HK-2 (cell line): Measurements from ENCODE around the gene JAM3.

Experiments
- DNase-seq: peaks from one replicate; pipeline ENCODE4 v3.0.0-alpha.2; 2018; ENCODE audit not compliant: unreplicated experiment

Gene JAM3

DNA sequence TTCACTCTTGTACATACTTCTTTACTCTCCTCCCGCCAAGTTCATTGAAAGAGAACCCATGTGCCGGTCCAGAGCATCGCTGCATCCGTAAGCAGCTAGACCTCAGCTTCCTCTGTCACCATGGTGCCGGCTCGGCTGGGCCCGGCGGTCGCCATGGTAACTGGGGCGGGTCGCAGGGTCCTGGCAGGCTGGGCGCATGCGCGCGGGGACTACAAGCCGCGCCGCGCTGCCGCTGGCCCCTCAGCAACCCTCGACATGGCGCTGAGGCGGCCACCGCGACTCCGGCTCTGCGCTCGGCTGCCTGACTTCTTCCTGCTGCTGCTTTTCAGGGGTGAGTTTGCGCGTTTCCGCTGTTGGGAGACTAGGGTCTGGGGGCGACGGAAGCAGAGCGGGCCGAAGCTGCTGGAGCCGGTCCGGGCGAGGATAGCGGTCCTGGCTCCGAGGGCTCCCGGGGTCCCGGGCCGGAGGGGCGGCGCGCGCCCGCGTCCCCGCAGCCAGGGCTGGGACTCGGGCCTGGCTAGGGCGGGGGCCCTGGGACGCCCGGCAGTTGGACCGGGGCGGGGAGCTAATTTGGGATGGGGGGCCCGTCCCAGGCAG lies at the start of gene JAM3:
Gene JAM3, plus strand, starts transcription at position 244 of the 597 bp plus-strand sequence. Its CDS starts 12 bp downstream, at position 256.
- DNase-seq: peak; percentile 89

DNA sequence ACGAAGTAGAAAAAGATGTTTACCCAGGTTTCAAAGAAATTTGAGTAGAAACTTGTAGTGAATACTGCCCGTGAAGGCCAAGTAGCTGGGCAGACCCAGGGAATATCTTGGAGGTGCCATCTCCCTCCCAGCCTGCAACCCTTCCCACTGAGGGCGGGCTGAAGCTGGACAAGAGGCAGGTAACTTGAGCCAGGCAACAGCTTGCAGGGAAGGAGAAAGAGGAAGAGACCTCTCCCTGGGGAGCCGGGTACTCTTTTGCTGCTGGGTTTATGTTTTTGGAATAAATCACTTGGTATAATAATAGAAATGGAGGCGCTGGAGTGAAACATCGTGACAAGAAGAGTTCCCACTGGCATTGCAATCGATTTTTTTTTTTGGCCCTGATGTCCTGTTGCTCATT lies 49.4 kb upstream of the JAM3 start:
- DNase-seq: no peak

DNA sequence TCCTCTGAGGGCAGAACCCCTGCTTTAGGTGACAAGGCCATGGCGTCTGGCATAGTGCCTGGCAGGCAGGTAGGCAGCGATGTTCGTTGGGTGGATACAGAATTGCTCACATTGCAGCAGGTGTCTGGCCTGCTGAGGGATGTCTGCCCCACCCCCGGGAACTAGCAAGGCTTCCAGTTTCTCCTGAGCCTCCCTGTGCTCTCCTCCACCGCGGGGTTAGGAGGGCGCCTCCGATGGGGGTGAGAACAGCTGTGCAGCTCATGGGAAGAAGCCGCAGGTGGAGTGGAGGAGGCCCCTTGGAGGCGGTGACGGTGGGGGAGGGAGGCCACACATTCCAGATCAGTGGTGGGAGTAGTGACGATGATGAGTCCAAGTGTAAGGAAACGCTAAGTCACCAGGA lies 48.3 kb upstream of the JAM3 start:
- DNase-seq: no peak

DNA sequence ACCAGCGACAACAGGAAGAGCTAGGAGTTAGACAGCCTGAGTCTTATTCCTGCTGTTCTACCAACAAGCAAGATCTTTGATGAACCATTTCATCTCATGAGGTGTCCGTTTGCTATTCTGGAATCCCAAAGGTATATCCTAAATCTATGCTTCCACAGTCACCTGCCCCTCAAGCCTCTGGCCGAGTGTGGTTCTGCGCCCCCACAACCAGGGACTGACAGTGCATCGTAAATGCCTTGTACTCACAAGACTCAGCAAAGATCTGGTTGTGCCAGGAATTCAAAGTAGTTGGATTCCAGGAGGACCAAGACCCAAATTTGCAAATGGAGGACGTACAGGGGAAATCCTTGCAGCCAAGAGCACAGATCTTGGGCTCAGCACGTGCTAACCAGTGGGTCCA lies 47.5 kb upstream of the JAM3 start:
- DNase-seq: no peak

DNA sequence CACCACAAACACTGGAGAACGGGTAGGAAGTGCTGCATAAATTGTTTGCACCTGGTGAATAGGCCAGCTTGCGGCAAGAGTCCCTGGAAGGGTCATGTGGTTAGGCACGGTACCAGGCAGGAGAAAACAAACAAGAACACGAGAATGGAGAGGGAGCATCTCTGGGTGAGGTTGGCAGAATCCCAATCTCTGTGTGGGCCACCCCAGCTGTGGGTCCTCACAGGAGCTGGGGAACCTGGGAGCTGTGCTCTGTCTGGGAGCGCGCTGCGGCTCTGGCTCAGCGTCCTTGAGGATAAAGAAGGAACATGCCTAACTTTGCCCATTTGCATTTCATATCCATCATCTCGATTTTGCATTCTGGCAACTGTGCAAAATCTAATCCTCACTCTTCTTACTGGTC lies 46.1 kb upstream of the JAM3 start:
- DNase-seq: no peak

DNA sequence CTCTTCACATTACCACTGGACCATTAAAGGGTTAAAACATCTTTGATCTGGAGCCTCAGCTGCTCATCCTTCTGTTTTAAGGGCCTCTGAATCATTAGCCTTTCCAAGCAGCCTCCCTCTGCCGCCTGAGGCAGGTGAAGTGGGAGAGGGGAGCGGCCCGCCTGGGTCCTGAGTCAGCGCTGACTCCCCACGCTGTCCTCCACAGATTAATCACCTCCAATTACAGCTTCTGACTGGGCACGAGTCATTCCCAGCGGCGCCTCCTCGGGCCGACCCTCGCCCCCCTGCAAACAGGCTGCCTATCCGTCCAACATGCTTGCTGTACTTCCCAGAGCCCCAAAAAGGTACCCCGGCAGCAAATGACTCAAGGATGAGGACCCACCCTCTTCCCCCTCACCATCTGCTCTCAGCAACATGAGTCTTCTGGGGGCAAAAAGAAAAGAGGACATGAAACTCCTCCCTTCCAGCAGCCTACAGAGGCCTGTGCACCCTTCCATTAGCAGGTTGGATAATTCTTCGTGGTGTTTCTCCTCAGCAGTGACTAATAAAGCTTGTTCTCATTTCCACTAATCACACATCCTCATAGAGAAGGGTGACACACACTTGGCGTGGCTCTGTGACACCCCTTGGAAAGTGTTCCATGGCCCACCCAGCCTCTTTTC lies 44.3 kb upstream of the JAM3 start:
- peak; percentile 55 for DNase-seq

DNA sequence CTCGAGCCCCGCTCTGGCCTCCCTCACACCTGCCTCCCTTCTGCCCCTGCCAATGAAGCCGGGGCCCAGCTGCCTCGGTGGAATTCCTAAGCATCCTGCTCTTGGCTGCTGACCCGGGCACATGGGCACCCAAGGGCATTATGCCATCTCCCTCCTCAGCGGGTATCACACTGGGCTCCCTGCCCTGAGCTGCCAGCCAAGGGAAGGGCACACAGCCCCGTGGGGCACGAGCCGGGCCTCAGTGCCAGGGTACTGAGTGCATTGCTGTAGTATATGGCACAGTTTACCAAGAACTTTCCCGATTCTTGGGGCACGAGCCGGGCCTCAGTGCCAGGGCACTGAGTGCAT lies 43.8 kb upstream of the JAM3 start:
- DNase-seq: no peak

DNA sequence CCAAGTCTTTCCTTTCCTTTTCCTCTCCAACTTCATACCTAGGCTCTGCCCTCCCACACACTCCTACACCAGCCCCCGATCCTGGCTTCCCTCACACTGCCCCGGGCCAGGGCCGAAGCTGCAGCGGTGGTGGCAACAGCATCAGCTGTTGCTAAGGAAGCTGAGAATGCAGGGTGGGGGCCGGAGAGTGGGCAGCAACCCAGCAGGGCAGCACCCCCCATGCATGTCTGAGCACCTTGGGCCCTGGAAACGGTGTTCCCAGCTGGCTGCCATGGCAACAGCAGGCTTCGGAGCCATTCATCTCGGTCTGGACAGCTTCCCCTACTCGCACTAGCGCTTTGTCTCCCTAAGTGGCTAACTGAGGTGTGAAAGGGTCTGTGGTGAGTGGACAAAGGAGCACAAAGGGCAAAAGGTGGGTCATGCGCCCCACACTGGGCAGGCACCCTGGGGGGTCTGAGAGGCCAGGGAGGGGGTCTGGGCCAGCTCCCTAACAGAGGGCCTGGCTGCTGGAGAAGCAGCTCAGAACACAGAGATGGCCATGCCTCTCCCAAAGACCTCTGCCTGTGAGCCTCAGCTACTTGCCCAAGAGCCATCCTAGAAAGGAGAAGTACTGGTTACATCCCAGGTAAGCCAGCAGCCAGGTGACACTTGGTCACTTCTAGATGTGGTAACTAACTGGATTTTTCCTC lies 42.1 kb upstream of the JAM3 start:
- no peak for DNase-seq

DNA sequence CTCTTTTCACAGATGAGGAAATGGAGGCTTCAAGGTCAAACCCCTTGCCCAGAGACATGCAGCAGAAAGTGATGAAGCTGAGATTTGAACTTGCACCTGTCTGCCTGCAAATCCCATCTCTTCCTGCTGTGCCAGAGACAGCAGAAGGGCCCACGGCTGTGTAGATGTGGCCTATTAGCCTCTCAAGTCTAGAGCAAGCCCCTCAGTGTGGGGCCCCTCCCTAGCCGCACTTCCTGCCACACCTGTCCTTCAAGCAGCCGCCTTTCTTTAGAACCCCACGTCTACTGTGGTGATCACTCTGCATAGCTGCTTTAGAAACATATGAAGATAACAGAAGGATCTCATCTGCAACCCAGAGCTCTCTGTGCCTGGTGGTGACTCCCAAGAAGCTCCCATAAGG lies 41.2 kb upstream of the JAM3 start:
- DNase-seq: no peak

DNA sequence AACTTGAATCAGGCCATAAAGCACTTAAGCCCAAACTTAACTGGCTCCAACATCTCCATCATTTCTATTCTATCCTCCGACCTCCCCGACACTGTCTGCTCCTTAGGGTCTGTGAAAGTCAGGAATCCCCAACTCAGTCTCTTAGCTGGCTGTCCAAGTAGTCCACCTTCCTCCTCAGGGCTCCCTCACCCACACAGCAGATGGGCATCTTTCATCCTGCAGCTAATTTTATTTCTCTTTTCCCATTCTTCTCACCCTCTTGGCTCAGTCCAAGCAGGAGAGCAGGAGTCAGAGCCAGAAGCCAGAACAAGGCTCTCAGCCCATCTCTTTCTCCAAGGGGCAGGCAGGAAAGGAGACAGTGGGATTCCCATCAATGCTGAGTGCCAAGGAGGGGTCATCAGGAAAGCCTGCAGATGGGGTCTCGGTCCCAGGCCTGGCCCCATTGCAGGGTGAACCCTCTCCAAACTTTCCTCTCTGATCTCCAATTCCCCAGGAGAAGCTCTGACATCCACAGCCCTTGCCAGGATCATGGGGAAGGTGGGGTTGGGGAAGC lies 40.4 kb upstream of the JAM3 start:
- DNase-seq: no peak

DNA sequence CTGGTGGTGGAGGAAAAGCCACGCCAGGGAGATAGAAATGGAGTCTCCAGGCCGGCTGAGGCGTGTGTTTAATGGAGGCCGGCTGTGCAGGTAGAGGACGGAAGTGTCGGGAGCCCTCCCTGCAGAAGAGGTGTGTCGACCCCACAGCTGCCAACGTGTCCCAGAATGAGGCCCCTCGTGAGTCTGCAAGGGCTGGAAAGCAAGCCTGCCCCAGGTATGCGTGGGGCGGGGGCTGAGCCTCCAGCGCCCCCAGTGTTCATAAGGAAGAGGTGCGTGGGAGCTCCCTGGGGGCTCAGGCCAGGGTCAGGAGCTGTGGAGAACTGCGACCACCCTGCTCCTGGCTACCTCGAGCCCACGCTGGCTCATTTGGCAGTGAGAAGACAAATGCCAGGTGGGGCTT lies 38.0 kb upstream of the JAM3 start:
- DNase-seq: no peak

DNA sequence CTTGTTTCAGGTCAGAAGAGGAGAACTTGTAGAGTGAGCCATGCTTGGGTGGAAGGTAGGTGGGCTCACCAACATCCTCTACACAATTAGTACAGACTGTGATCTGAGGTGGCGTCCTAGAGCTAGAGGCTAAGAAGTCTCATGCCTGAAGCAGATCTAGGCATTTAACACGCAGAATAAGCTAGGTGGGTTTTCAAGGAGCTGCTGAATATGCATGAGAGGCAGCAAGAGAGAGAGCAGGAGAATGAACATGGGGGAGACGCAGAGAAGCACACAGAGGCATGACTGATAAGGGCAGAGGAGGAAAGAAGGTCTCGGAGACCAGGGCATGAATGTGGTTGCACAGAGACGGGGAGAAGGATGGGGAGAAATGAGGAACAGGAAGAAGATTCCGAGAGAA lies 36.8 kb upstream of the JAM3 start:
- no peak for DNase-seq

DNA sequence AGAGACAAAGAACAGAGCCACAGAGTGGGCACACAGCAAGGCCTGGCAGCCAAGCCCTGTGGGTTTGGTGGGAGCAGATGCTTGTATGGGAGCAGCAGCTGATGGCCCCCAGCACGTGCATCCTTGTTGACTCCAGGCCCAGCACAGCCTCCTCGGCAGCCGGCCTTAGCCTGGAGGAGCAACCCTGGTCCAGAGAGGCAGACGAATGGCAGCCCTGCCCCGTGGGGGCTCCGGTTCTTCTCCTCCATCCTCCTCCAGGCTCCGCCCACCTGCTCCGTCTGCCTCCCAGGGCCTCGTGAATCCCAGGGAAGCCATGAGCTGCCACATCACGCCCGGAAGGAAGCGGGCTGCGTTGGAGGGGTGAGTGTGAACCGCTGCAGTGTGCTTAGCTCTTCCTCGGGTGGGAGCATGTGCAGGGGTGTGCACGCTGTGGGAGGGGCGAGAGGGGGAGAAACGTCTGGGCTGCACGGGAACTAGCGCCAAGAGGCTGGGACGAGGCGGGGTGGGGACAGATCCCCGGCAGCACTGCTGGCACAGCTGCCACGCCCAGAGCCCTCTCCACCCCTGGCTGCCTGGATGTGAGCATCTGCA lies 36.3 kb upstream of the JAM3 start:
- DNase-seq: no peak

DNA sequence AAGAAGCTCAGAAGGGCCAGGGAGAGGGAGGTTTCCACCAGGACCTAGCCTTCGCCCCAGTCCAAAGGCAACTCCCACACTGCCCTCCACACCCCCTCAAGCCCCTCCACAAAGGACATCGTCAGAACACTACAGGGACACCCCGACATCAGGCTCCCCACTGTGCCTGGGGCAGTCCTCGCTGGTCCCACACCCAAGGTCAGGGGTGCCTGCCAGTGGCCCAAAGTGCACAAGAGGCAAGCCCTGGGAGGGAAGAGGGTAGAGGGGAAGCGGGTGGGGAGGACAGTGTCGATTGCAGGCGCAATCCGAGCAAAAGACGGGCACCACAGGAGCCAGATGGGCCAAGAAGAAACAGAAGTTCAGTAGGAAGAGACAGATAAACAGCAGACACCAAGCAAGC lies 35.6 kb upstream of the JAM3 start:
- DNase-seq: no peak

DNA sequence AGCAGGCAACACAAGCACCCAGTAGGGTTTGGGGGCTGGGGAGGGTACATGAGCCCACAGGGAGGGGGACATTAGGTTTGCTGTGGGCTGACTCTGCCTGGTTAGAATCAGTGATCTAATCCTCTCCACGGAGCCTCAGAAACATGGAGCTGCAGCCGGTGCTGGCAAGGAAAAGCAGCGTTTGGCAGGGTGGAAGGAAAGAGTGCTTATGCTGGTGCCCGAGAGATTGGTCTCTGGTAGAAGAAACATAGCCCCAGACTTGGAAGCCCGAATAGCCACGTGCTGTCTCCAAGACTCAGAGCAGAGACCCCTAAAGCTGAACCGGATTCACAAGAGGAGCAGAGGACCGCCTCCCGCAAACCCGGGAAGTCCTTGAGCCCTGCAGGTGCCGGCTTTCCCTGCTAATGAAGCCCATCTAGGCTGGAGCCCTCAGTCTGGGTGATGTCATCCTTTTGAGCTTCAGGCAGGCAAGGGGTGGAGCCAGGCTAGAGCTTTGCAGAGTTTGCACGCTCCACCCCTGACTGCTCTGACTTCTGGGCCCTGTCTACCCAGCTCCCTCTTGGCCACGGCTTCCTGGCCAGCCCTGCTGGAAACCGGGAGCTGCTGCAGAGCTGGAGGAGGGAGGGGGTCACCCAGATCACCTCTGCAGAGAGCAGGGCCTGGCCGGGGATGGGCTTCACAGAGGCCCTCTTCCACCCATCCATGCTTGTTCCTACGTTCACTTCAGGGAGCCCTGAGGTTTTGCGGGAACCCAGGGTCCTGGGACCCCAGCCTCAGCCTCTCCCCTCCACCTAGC lies 35.0 kb upstream of the JAM3 start:
- peak; percentile 69 for DNase-seq

DNA sequence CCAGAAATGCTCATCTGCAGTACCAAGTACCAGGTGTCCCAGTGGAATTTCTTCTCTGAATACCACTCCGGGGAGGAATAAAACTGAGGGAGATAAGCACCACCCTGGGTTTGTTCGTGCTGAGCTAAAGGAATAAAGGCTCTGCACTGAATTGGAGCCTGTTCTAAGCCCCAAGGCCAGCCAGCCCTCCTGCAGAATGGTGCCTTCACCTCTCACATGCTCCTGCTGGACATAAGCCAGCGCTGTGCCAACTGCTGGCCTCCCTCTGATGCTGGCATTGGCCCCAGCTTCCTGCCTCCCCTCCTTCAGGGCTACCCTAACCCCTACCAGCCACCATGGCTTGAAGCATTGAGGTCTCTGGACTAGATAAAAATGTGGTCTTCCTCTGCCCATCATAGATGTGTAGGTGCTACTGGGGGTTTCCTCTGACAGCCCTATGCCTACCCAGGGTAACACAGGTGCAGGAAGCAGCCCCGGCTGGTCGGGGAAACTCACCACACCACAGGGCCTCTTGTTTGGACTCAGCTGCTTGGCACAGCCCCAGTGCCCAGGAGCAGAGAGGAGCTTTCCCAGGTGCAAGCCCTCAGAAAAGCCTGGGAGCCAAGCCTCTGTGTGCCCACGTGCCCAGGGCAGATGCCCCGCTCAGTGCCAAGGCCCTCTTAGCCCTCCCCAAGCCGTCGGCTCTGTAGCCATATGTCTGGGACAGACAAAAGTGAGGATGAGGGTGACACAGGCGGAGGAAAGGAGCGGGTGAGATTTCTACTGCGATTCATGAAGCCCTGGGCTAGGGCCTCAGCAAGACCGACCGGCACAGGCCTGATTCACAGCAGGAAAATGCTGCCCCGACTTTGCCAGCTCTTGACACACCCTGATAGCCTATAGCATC lies 34.1 kb upstream of the JAM3 start:
- DNase-seq: no peak

DNA sequence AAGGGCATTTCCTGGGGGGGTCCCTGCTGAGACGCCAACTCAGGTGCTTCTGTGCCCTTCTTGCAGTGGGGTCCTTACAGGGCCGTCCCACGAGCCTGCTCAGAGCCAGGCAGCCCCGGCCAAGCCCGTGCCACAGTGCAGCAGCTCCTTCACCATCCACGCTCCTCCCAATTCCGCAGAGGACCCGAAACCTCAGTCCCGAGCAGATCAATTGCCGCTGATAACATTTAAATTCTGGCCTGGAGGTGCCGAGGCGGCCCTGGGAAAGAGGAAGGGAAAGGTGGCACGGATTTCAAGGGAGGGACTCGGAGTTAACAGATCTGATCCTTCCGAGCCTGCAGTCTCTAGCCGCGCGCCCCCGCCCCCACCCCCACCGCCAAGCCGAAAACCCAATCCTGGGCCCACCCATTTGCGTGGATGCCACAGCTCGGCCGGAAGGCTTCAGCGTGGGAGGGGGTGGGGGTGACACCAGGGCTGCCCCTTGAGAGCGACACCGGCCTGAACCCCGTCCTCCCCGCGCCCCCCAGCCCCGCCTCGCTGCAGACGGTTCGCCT lies 32.3 kb upstream of the JAM3 start:
- DNase-seq: no peak

DNA sequence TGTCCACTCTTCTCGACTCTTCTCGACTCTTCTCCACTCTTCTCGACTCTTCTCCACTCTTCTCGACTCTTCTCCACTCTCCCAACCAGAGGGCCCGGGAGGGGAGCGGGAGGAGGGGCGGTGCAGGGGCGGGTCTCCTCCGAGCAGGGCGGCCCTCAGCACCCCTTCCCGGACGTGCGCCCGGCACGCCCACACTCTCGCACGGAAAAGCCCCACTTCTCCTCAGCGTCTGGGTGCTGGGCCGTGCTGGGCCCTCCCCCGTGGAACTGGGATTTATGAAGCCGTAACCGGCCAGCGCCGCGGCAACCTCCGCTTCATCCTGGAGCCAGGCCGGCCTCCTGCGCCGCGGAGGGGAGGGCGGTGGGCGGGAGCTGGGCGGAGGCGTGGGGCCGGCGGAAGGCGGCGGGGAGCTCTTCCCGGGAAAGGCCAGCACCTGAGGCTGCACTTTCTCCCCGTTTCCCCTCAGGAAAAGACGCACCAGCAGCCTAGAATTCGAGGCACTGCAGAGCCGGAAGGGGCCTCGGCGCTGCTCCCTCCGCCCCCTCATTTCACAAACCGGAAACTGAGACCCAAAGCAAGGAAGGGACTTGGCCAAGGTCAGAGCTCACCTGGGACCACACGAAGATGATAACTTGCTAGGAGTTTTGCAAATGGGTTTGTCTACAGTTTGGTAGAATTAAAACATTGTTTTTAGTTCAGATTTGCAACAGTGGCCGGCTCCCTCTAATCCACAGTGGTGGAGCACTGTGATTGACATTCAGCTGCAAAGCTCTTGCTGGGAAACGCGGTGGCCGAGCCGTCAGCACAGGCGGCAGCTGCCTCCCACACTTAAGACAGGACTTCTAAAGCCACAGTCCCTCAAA lies 31.6 kb upstream of the JAM3 start:
- peak; percentile 50 for DNase-seq

DNA sequence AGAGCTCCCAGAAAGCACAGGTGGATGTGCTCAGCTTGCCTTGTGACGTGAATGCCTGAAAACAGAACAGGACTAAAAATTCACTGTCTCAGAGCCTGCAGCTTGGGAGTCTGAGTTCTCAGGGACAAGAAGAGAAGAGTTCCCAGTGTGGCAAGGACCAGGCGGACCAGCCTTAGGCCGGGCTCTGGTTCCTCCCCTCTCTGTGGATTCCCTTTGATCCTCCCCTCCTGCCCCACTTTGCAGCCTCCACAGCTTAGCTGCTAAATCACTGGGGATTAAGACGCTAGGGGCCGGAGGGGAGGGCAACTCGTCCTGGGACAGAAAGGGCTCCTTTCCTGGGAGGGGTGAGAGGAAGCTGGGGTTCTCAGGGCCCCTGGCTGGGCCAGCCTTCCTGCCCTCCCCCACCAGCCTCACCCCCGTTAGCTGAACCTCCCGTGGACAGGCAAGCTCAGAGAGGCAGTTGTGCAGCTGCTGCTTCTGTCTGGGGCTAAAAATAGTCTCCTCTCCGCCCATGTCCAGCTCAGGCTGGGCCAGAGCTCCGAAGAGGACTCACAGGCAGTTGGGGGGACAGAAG lies 29.9 kb upstream of the JAM3 start:
- DNase-seq: no peak
